Ovary (tissue), 3 donors: ENCODE data around the gene PROX1.

Experiments
- CTCF ChIP-seq, 3 donors: fragments of 450-650 bp in 2 of 3; fragments of 200-600 bp in 1 of 3; IDR thresholded peaks; one replicate each; pipeline versions ENCODE4 v1.5.1 to v1.8.0; 2016 to 2022; ENCODE audit warnings: antibody characterized with exemption in 3 of 3, mild to moderate bottlenecking in 1 of 3
- EP300 ChIP-seq: sonication (generic); formaldehyde crosslinking; IDR thresholded peaks from one replicate; pipeline ENCODE4 v1.6.1; 2017; ENCODE audit warnings: antibody characterized with exemption
- POLR2A ChIP-seq: fragments of 450-650 bp; IDR thresholded peaks from one replicate; pipeline ENCODE4 v1.6.1; 2017; ENCODE audit warnings: antibody characterized with exemption, mild to moderate bottlenecking, moderate library complexity
- donor health status: DM: no; HTN: no; CAD: no.

- TF ChIP-seq POLR2A (no peak), CTCF (IDR thresholded peaks at IDR 0.05) (no peak), EP300 (no peak)
These were observed 81.2 kb downstream of the PROX1 start for GRCh38 chr1:214068979-214069378.
